Ovary (tissue), 3 donors: ENCODE data around the gene DNAJB4.

Experiments
- EP300 ChIP-seq: sonication (generic); formaldehyde crosslinking; IDR thresholded peaks from one replicate; pipeline ENCODE4 v1.6.1; 2017; ENCODE audit warnings: antibody characterized with exemption
- TF ChIP-seq, protein P1 (sequence below), 3 donors: fragments of 450-650 bp in 2 of 3; fragments of 200-600 bp in 1 of 3; IDR thresholded peaks; one replicate each; pipeline versions ENCODE4 v1.5.1 to v1.8.0; 2016 to 2022; ENCODE audit warnings: antibody characterized with exemption in 3 of 3, mild to moderate bottlenecking in 1 of 3
- donor health status: DM: no; HTN: no; CAD: no.

DNA sequence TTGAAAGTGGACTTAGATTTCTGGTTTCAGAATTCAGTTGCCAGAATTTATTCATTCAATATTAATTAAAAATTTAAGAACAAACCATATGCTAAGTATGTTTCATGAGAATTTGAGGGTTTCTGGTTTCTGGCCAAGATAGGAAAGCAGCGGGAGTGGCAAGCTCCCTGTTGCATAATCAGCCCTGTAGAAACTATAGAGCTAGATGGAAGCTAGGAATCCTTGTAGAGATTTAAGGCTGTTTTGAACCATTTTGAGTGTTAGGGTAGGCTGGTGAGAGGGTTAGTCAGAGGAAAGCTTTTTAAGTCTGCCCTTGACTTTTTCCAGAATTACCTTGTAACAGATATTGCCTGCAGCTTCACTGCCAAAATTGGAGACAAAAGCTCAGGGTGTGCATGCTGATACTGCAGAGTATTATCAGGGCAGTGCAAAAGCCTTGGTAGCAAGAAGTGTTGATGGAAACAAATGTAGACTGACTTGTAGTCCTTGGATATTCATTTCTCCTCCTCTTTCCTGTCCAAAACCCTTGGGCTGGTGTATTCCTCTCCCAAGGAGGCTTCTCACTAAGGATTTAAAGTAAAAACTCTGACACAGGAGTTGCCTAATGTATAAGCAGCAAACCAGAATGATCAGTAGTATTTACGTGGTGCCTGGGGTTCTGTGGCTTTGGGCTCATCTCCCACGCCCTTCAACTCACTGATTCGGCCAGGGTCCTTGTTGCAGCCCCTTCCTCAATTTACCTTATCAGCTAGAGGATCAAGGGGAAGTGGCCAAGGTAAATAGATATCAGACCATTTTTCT, 28.5 kb downstream of the DNAJB4 start:
- TF ChIP-seq EP300: no peak
- TF ChIP-seq, protein P1, sequence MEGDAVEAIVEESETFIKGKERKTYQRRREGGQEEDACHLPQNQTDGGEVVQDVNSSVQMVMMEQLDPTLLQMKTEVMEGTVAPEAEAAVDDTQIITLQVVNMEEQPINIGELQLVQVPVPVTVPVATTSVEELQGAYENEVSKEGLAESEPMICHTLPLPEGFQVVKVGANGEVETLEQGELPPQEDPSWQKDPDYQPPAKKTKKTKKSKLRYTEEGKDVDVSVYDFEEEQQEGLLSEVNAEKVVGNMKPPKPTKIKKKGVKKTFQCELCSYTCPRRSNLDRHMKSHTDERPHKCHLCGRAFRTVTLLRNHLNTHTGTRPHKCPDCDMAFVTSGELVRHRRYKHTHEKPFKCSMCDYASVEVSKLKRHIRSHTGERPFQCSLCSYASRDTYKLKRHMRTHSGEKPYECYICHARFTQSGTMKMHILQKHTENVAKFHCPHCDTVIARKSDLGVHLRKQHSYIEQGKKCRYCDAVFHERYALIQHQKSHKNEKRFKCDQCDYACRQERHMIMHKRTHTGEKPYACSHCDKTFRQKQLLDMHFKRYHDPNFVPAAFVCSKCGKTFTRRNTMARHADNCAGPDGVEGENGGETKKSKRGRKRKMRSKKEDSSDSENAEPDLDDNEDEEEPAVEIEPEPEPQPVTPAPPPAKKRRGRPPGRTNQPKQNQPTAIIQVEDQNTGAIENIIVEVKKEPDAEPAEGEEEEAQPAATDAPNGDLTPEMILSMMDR (IDR thresholded peaks at IDR 0.05): no peak
